Endothelial cell of umbilical vein (primary cell): Measurements from ENCODE around the gene FGL2. TPM values are rescaled to one million over a fixed set of nuclear protein-coding genes. Genes with fewer than 3 reads are reported as not detected.

ENCODE experiments used
- BruUV-seq: library from RNA; stranded (reverse); fragments of 400-500 nt; replicated peaks from 2 replicates; lab custom pipeline; 2021; lab: Mats Ljungman, UMichigan
- CTCF ChIA-PET: fragments of 300-600, 350-600 bp; sonication (Branson Sonifier 250); formaldehyde crosslinking; loops from one replicate; lab custom pipeline; 2021; ENCODE audit warnings: antibody characterized with exemption, inconsistent platforms; lab: Charles Lee
- POLR2A ChIA-PET: fragments of 300-600, 350-600 bp; sonication (Branson Sonifier 250); formaldehyde crosslinking; loops from one replicate; lab custom pipeline; 2021; ENCODE audit warnings: antibody characterized with exemption, inconsistent platforms; lab: Charles Lee
- DNase-seq: peaks from one replicate; pipeline ENCODE4 v3.0.0-alpha.2; 2011; ENCODE audit warnings: low read depth, low spot score
- FAIRE-seq: peaks from 2 replicates; lab custom pipeline; 2011; peaks lifted over from hg19 to GRCh38; lab: Jason Lieb, UNC
- H2AFZ ChIP-seq: 2 replicates; pipeline ENCODE4 v1.6.0; 2012; ENCODE audit warnings: low read depth, low read length, control low read depth, inconsistent platforms
- H3K27ac ChIP-seq: 2 replicates; pipeline ENCODE4 v1.5.1; 2011; ENCODE audit warnings: low read depth, mild to moderate bottlenecking, control low read depth, low read length, moderate library complexity; ENCODE audit not compliant: insufficient read depth
- H3K27me3 ChIP-seq, 2 experiments: 2 replicates each; pipeline versions ENCODE4 v1.6.0 to v1.6.1; 2011; ENCODE audit warnings: low read length in 2 of 2, mixed read lengths in 1 of 2; ENCODE audit not compliant: control insufficient read depth in 2 of 2, insufficient read depth in 2 of 2
- H3K36me3 ChIP-seq, 2 experiments: 2 replicates in 1 of 2; 3 replicates in 1 of 2; pipeline ENCODE4 v1.5.1; 2011; ENCODE audit warnings: low read length in 2 of 2, mild to moderate bottlenecking in 1 of 2, moderate library complexity in 1 of 2; ENCODE audit not compliant: control insufficient read depth in 2 of 2, insufficient read depth in 2 of 2; ENCODE audit errors: extremely low read depth in 1 of 2
- H3K4me1 ChIP-seq: 3 replicates; pipeline ENCODE4 v1.5.1; 2011; ENCODE audit warnings: mild to moderate bottlenecking, low read length; ENCODE audit not compliant: control insufficient read depth, insufficient read depth; ENCODE audit errors: extremely low read depth
- H3K4me2 ChIP-seq: 2 replicates; pipeline ENCODE4 v1.6.1; 2011; ENCODE audit warnings: low read length, control low read depth, mixed read lengths; ENCODE audit not compliant: insufficient read depth
- H3K4me3 ChIP-seq, 3 experiments: fragments of 200-600 bp in 1 of 3; sonication (generic), shearing (Covaris generic) in 1 of 3; replicated peaks in 1 of 3; 2 replicates each; pipeline ENCODE4 v1.5.1; 2011 to 2016; ENCODE audit warnings: control low read depth in 3 of 3, low read length in 3 of 3, mild to moderate bottlenecking in 2 of 3, inconsistent platforms in 1 of 3, low read depth in 1 of 3, moderate library complexity in 1 of 3; ENCODE audit not compliant: insufficient read depth in 1 of 3
- H3K79me2 ChIP-seq: 2 replicates; pipeline ENCODE4 v1.6.0; 2012; ENCODE audit warnings: low read length, inconsistent platforms; ENCODE audit not compliant: control insufficient read depth, insufficient read depth
- H3K9ac ChIP-seq: replicated peaks from 2 replicates; pipeline ENCODE3; 2011; ENCODE audit warnings: low read length, control low read depth; ENCODE audit not compliant: insufficient read depth; ENCODE audit errors: extremely low read depth
- H3K9me1 ChIP-seq: replicated peaks from 3 replicates; pipeline ENCODE4 v1.6.0; 2011; ENCODE audit warnings: mild to moderate bottlenecking, low read length; ENCODE audit not compliant: control insufficient read depth, insufficient read depth; ENCODE audit errors: extremely low read depth
- H3K9me3 ChIP-seq: replicated peaks from 2 replicates; pipeline ENCODE4 v1.5.1; 2012; ENCODE audit warnings: low read length, inconsistent platforms; ENCODE audit not compliant: control insufficient read depth, insufficient read depth
- H4K20me1 ChIP-seq: replicated peaks from 2 replicates; pipeline ENCODE3; 2011; ENCODE audit warnings: mild to moderate bottlenecking, low read length; ENCODE audit not compliant: control insufficient read depth, insufficient read depth; ENCODE audit errors: extremely low read depth
- EZH2 ChIP-seq: IDR thresholded peaks from 2 replicates; pipeline ENCODE4 v1.6.1; 2012; ENCODE audit warnings: borderline replicate concordance, low read depth, mild to moderate bottlenecking, moderate library complexity, low read length, inconsistent platforms; ENCODE audit not compliant: severe bottlenecking
- FOS ChIP-seq: IDR thresholded peaks from 2 replicates; pipeline ENCODE4 v1.6.1; 2011; ENCODE audit warnings: mild to moderate bottlenecking, low read length, moderate library complexity, borderline replicate concordance; ENCODE audit not compliant: insufficient read depth
- GATA2 ChIP-seq: IDR thresholded peaks from 2 replicates; pipeline ENCODE4 v1.7.0; 2011; ENCODE audit warnings: low read depth, mild to moderate bottlenecking, moderate library complexity, mixed read lengths, low read length; ENCODE audit not compliant: insufficient read length, insufficient read depth
- JUN ChIP-seq: IDR thresholded peaks from 2 replicates; pipeline ENCODE4 v1.6.1; 2011; ENCODE audit warnings: borderline replicate concordance, low read depth; ENCODE audit not compliant: insufficient read length, insufficient read depth
- MYC ChIP-seq: IDR thresholded peaks from one replicate; pipeline ENCODE4 v1.6.1; 2011; ENCODE audit warnings: mild to moderate bottlenecking, low read depth, low read length
- POLR2A ChIP-seq: IDR thresholded peaks from 2 replicates; pipeline ENCODE4 v1.6.1; 2012; ENCODE audit warnings: low read depth, mild to moderate bottlenecking, control low read depth, low read length
- POLR2AphosphoS5 ChIP-seq: IDR thresholded peaks from 2 replicates; pipeline ENCODE4 v1.6.1; 2012; ENCODE audit warnings: low read depth, mild to moderate bottlenecking, control low read depth, low read length, moderate library complexity; ENCODE audit not compliant: insufficient read depth
- dilution Hi-C: fragments of 300-500 bp; cut with MboI; formaldehyde crosslinking; loops from one replicate; pipeline ENCODE4 v1.15.0; 2019; ENCODE audit warnings: low sequenced_read_pairs; ENCODE audit not compliant: extremely low pct_ligation_motif_present
- intact Hi-C: fragments of 100-400 bp; cut with micrococcal nuclease; formaldehyde crosslinking; loops from one replicate; pipeline ENCODE4 v1.10.0; 2022
- polyA plus RNA-seq, 4 experiments: library from polyadenylated mRNA; depleted of rRNA in 3 of 4; stranded (reverse) in 3 of 4; unstranded in 1 of 4; fragments of >200 nt; gene quantifications; 2 replicates each; pipeline versions ENCODE4 v1.2.1 to v1.2.3, GENCODE V29; 2011 to 2012; ENCODE audit warnings: missing spikeins in 1 of 4
- total RNA-seq: library from RNA; stranded (reverse); gene quantifications from 2 replicates; pipeline ENCODE4 v1.2.3, GENCODE V29; 2021
- TF ChIP-seq, protein P1 (sequence below): IDR thresholded peaks from 2 replicates; pipeline ENCODE4 v1.6.1; 2011; ENCODE audit not compliant: insufficient read depth, insufficient read length
- TF ChIP-seq, protein P2 (sequence below), 2 donors: IDR thresholded peaks; 1 replicate in 1 of 2; 2 replicates in 1 of 2; pipeline ENCODE4 v1.5.1; 2011; ENCODE audit warnings: low read length in 2 of 2, mild to moderate bottlenecking in 2 of 2, moderate library complexity in 2 of 2, control low read depth in 1 of 2, inconsistent platforms in 1 of 2, low read depth in 1 of 2; ENCODE audit not compliant: insufficient read depth in 1 of 2; ENCODE audit errors: extremely low read depth in 1 of 2

Gene FGL2
- total and polyA plus RNA-seq, 2 donors (not counting 3 experiments of a cell fraction or from before 2014, with no cell fraction given) = not detected

DNA sequence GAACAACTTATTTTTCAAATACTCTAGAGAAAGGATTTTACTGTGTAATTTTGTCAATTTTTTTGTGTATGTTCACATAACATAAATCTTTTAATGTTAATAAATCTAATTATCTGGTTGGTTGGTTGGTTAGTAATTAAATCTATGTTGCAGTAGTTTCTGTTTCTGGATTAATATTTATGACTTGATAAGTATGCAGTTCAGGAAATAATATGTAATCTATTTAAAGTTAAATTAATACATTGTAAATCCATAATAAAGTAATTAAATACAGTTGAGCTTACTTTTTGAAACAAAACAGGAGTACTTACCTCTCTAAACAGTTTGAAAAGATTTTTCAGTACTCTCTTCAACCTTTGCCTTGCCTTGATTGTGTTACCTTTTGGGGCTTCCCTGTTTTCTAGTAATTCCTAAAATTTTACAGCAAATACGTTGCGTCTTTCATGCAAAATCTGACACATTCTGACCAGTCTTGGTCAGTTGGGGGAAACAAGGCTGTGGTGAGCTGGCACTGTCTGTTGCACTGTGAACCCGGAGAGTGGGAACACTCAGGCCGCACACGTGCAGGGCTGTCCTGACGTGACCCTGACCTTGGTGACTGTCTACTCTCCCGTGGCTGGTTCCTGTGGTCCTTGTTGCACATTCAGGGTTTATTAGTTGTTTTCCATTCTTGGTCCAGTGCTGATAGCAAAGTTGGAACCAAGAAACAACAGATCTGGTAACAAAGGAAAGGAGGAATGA, 45.6 kb upstream of the FGL2 start:
- POLR2A ChIA-PET = no interaction called here
- DNase-seq = no peak
- Histone ChIP-seq H3K79me2 (no peaks in the 10 kb centered on the region), H4K20me1 (no peaks in the 10 kb centered on the region), H3K27me3 (peaks cover 0 to 2% of the 10 kb centered on the region in 2 experiments), H3K36me3 (no peaks in the 10 kb centered on the region), H2AFZ (no peak overlapping the region), H3K4me2 (no peak overlapping the region), H3K9ac (no peak overlapping the region), H3K27ac (no peak overlapping the region), H3K4me1 (no peaks in the 10 kb centered on the region), H3K4me3 (no peak overlapping the region), H3K9me1 (no peaks in the 10 kb centered on the region), H3K9me3 (no peaks in the 10 kb centered on the region)
- intact Hi-C loops = no loop called here
- FAIRE-seq = no peak
- no TSS peak for BruUV-seq
- CTCF ChIA-PET = interaction anchor here (1.9 to 4.8 kb wide), 3 partner anchors 32 to 133 kb away, joined by 10 to 103 read pairs (median 11); no protein-coding TSS in a partner anchor
- dilution Hi-C loops = no loop called here
- TF ChIP-seq GATA2 = no peak
- no peak for TF ChIP-seq POLR2AphosphoS5
- TF ChIP-seq POLR2A = no peak
- no peak for TF ChIP-seq EZH2

DNA sequence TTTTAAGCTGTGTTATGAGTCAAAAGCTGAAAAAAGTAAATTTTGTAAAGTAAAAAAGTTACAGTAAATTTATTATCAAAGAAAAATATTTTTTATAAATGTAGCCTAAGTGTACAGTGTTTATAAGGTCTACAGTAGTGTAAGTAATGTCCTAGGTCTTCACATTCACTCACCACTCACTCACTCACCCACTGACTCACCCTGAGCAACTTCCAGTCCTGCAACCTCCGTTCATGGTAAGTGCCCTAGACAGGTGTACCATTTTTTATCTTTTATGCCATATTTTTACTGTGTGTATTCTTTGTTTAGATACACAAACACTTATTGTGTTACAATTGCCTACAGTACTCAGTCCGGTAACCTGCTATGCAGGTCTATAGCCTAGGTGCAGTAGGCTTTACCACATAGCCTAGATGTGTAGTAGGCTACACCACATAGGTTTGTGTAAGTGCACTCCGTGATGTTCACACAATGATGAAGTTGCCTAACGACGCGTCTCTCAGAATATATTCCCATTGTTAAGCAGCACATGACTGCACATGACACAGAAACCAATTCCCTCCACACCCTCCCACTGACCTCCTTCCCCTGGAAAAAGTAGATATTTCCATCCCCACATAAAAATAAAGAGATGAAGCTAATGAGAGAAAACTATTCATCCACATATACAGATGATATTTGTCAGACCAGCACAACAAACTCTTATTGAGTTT, 44.8 kb upstream of the FGL2 start:
- BruUV-seq = no TSS peak
- ChIA-PET CTCF (interaction anchor here (4.8 kb wide), 1 partner anchor 88 kb away, joined by 103 read pairs; no protein-coding TSS in a partner anchor), POLR2A (no interaction called here)
- no peak for DNase-seq
- dilution Hi-C loops (no loop called here), intact Hi-C loops (no loop called here)
- H3K27me3 ChIP-seq = peaks cover 0 to 2% of the 10 kb centered on the region in 2 experiments
- no peaks in the 10 kb centered on the region for H3K9me1 ChIP-seq
- H3K27ac ChIP-seq = no peak overlapping the region
- no peaks in the 10 kb centered on the region for H3K9me3 ChIP-seq
- H3K4me3 ChIP-seq = no peak overlapping the region
- no peaks in the 10 kb centered on the region for H3K4me1 ChIP-seq
- FAIRE-seq = no peak
- H4K20me1 ChIP-seq = no peaks in the 10 kb centered on the region
- no peak for TF ChIP-seq GATA2
- no peak for TF ChIP-seq JUN
- no peak for TF ChIP-seq MYC
- no peak for TF ChIP-seq POLR2AphosphoS5
- TF ChIP-seq, protein P1, sequence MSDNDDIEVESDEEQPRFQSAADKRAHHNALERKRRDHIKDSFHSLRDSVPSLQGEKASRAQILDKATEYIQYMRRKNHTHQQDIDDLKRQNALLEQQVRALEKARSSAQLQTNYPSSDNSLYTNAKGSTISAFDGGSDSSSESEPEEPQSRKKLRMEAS = no peak
- TF ChIP-seq, protein P2, sequence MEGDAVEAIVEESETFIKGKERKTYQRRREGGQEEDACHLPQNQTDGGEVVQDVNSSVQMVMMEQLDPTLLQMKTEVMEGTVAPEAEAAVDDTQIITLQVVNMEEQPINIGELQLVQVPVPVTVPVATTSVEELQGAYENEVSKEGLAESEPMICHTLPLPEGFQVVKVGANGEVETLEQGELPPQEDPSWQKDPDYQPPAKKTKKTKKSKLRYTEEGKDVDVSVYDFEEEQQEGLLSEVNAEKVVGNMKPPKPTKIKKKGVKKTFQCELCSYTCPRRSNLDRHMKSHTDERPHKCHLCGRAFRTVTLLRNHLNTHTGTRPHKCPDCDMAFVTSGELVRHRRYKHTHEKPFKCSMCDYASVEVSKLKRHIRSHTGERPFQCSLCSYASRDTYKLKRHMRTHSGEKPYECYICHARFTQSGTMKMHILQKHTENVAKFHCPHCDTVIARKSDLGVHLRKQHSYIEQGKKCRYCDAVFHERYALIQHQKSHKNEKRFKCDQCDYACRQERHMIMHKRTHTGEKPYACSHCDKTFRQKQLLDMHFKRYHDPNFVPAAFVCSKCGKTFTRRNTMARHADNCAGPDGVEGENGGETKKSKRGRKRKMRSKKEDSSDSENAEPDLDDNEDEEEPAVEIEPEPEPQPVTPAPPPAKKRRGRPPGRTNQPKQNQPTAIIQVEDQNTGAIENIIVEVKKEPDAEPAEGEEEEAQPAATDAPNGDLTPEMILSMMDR (IDR thresholded peaks at IDR 0.05; ENCODE audit: extremely low read depth in 1 of 2, insufficient read depth in 1 of 2, low read depth in 1 of 2, low read length in 2 of 2) = no peak
- no peak for TF ChIP-seq FOS
- no peak for TF ChIP-seq POLR2A
- H3K79me2 ChIP-seq = no peaks in the 10 kb centered on the region
- H2AFZ ChIP-seq = no peak overlapping the region
- no peak overlapping the region for H3K4me2 ChIP-seq
- H3K9ac ChIP-seq = no peak overlapping the region
- no peaks in the 10 kb centered on the region for H3K36me3 ChIP-seq
